Lung (tissue), 12 donors: Measurements from ENCODE around the gene CUEDC2. TPM values are rescaled to one million over a fixed set of nuclear protein-coding genes. Genes with fewer than 3 reads are reported as not detected.

Experiments used
- ATAC-seq: fragments of 200-7000 bp; cut with Tn5 transposase; one replicate; pipeline ENCODE4 v1.9.1; 2020; ENCODE audit warnings: moderate number of reproducible peaks; ENCODE audit not compliant: insufficient read depth, low FRiP score
- DNase-seq, 3 donors: peaks; one replicate each; pipeline ENCODE4 v3.0.0-alpha.2; 2013 to 2017
- H3K27ac ChIP-seq, 2 donors: one replicate each; pipeline ENCODE4 v1.5.1; 2013; ENCODE audit warnings: mild to moderate bottlenecking in 2 of 2, moderate library complexity in 2 of 2, control low read depth in 1 of 2, inconsistent platforms in 1 of 2, low read depth in 1 of 2, low read length in 1 of 2
- H3K27me3 ChIP-seq, 3 donors: one replicate each; pipeline ENCODE4 v1.5.1; 2013; ENCODE audit warnings: low read length in 2 of 3; ENCODE audit not compliant: control insufficient read depth in 3 of 3, insufficient read depth in 3 of 3
- H3K36me3 ChIP-seq, 4 donors: one replicate each; pipeline ENCODE4 v1.5.1; 2013; ENCODE audit warnings: low read length in 4 of 4, mild to moderate bottlenecking in 1 of 4, moderate library complexity in 1 of 4; ENCODE audit not compliant: control insufficient read depth in 4 of 4, insufficient read depth in 4 of 4
- H3K4me1 ChIP-seq, 5 donors: one replicate each; pipeline ENCODE4 v1.5.1; 2013; ENCODE audit warnings: low read length in 5 of 5, mild to moderate bottlenecking in 2 of 5, moderate library complexity in 1 of 5; ENCODE audit not compliant: control insufficient read depth in 5 of 5, insufficient read depth in 5 of 5
- H3K4me3 ChIP-seq: one replicate; pipeline ENCODE4 v1.5.1; 2013; ENCODE audit warnings: mild to moderate bottlenecking, control low read depth, moderate library complexity
- H3K9ac ChIP-seq, 2 donors: one replicate each; pipeline ENCODE4 v1.5.1; 2013; ENCODE audit warnings: low read length in 2 of 2, control low read depth in 1 of 2; ENCODE audit not compliant: insufficient read depth in 1 of 2
- H3K9me3 ChIP-seq, 4 donors: one replicate each; pipeline ENCODE4 v1.5.1; 2013; ENCODE audit warnings: low read length in 3 of 4, mild to moderate bottlenecking in 1 of 4, moderate library complexity in 1 of 4; ENCODE audit not compliant: control insufficient read depth in 4 of 4, insufficient read depth in 3 of 4
- WGBS, 2 donors: extraction: QIAGEN DNeasy Blood & Tissue Kit; methylation state at CpG; one replicate each; pipeline ENCODE4 v1.1.7; 2013; 5-methylcytosine and 5-hydroxymethylcytosine counted together
- polyA plus RNA-seq, 2 donors: library from polyadenylated mRNA; stranded (reverse); fragments of 200-250 nt; gene quantifications; one replicate each; pipeline ENCODE4 v1.2.1, GENCODE V29; 2013
- total RNA-seq, 2 donors: library from RNA; depleted of rRNA in 1 of 2; stranded (reverse); fragments of >200 nt in 1 of 2; gene quantifications; one replicate each; pipeline ENCODE4 v1.2.1, GENCODE V29; 2014 to 2021
- TF ChIP-seq, protein P1 (sequence below): IDR thresholded peaks from 2 replicates; pipeline ENCODE4 v1.5.1; 2012; ENCODE audit warnings: mild to moderate bottlenecking; ENCODE audit errors: control extremely low read depth, extremely low read depth
- donor health status: control.
- donor health status: control.
- donor health status: Bipolar disorder and iron deficiency.
- donor health status: healthy.
- donor health status: DM: yes; HTN: yes; CAD: no.

Gene CUEDC2
- total and polyA plus RNA-seq, 4 donors = 33.4 to 63.8 (median 44.1) TPM

DNA sequence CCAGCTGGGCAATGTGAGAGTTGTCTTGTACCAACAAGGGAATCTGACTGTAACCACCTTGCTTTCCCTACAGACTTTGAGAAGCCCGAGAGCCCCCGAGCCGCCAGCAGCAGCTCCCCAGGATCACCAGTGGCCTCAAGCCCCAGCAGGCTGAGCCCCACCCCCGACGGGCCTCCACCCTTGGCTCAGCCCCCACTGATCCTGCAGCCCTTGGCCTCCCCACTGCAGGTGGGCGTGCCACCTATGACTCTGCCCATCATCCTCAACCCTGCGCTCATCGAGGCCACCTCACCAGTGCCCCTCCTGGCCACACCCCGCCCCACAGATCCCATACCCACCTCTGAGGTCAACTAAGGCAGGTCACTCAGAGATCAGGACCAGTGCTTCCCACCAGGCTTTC lies 50.4 kb downstream of the CUEDC2 start:
- Histone ChIP-seq H3K9ac (no peak overlapping the region), H3K27ac (no peak overlapping the region), H3K9me3 (no peaks in the 10 kb centered on the region), H3K4me1 (peaks cover 0 to 6% (median 0%) of the 10 kb centered on the region in 5 donors), H3K27me3 (no peaks in the 10 kb centered on the region), H3K4me3 (no peak overlapping the region), H3K36me3 (peaks cover 17 to 35% (median 25%) of the 10 kb centered on the region in 4 donors)
- TF ChIP-seq, protein P1, sequence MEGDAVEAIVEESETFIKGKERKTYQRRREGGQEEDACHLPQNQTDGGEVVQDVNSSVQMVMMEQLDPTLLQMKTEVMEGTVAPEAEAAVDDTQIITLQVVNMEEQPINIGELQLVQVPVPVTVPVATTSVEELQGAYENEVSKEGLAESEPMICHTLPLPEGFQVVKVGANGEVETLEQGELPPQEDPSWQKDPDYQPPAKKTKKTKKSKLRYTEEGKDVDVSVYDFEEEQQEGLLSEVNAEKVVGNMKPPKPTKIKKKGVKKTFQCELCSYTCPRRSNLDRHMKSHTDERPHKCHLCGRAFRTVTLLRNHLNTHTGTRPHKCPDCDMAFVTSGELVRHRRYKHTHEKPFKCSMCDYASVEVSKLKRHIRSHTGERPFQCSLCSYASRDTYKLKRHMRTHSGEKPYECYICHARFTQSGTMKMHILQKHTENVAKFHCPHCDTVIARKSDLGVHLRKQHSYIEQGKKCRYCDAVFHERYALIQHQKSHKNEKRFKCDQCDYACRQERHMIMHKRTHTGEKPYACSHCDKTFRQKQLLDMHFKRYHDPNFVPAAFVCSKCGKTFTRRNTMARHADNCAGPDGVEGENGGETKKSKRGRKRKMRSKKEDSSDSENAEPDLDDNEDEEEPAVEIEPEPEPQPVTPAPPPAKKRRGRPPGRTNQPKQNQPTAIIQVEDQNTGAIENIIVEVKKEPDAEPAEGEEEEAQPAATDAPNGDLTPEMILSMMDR = no peak
- no peak for ATAC-seq
- WGBS, 2 donors = 90 to 98% methylated on average over 9 of the region's 9 CpGs
- no peak for DNase-seq

GRCh38 chr10:102379383-102379782 lies 53.0 kb downstream of the CUEDC2 start:
- Histone ChIP-seq H3K27ac (no peak overlapping the region), H3K9me3 (peaks cover 0 to 2% (median 0%) of the 10 kb centered on the region in 4 donors), H3K4me1 (no peaks in the 10 kb centered on the region), H3K9ac (no peak overlapping the region), H3K36me3 (peaks cover 24 to 50% (median 42%) of the 10 kb centered on the region in 4 donors), H3K4me3 (no peak overlapping the region), H3K27me3 (no peaks in the 10 kb centered on the region)
- TF ChIP-seq, protein P1 = no peak
- ATAC-seq (no peak), DNase-seq (no peak)
- WGBS, 2 donors = 95 to 97% methylated on average over 6 of the region's 6 CpGs

DNA sequence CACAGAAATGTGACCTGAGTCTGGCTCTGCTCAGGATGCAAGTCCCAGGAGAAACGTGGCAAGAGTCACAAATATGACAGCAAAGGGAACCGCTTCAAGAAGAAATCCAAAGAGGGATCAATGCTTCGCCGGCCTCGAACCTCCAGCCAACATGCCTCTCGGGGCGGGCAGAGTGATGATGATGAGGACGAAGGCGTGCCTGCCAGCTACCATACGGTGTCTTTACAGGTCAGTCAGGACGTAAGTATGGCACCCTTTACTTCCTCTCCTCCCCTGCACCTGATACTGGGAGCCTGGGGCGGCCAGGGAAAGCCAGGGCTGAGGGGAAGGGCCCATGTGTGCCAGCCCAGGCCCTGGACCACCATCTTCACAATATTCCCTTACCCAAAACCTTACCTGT lies 55.5 kb downstream of the CUEDC2 start:
- Histone ChIP-seq H3K4me3 (no peak overlapping the region), H3K27ac (no peak overlapping the region), H3K27me3 (no peaks in the 10 kb centered on the region), H3K36me3 (peaks cover 20 to 48% (median 41%) of the 10 kb centered on the region in 4 donors), H3K9ac (no peak overlapping the region), H3K9me3 (peaks cover 0 to 2% (median 0%) of the 10 kb centered on the region in 4 donors), H3K4me1 (no peaks in the 10 kb centered on the region)
- no peak for ATAC-seq
- DNase-seq = no peak
- 95 to 96% methylated on average over 12 of the region's 12 CpGs for WGBS, 2 donors
- TF ChIP-seq, protein P1 = no peak

- Histone ChIP-seq H3K27me3 (no peaks in the 10 kb centered on the region), H3K4me1 (no peaks in the 10 kb centered on the region), H3K4me3 (no peak overlapping the region), H3K9ac (no peak overlapping the region), H3K27ac (no peak overlapping the region), H3K9me3 (peaks cover 0 to 3% (median 2%) of the 10 kb centered on the region in 4 donors), H3K36me3 (peaks cover 22 to 53% (median 42%) of the 10 kb centered on the region in 4 donors)
- 87 to 98% methylated on average over 2 of the region's 2 CpGs for WGBS, 2 donors
- ATAC-seq (no peak), DNase-seq (no peak)
- TF ChIP-seq, protein P1 = no peak
Observed at GRCh38 chr10:102375867-102376266, 56.5 kb downstream of the CUEDC2 start.
